Motor neuron (in vitro differentiated cells): Measurements from ENCODE around the gene PLSCR1. TPM values are rescaled to one million over a fixed set of nuclear protein-coding genes. Genes with fewer than 3 reads are reported as not detected.

Experiments used
- ATAC-seq, 8 experiments: fragments of 200-7000 bp; cut with Tn5 transposase; replicated peaks in 6 of 8; 2 replicates each; pipeline ENCODE4 v1.8.0; 2021; ENCODE audit warnings: mild to moderate bottlenecking in 8 of 8, moderate library complexity in 8 of 8
- H3K27ac ChIP-seq, 2 donors: fragments of 250-450 bp; sonication (Bioruptor Pico); 2 replicates each; pipeline ENCODE4 v1.9.0; 2021; ENCODE audit warnings: antibody characterized with exemption in 2 of 2, mild to moderate bottlenecking in 2 of 2, moderate library complexity in 1 of 2
- H3K4me1 ChIP-seq, 2 donors: fragments of 250-450 bp; sonication (Bioruptor Pico); replicated peaks in 1 of 2; 2 replicates each; pipeline ENCODE4 v1.6.1; 2021; ENCODE audit warnings: antibody characterized with exemption in 2 of 2, mild to moderate bottlenecking in 2 of 2, moderate library complexity in 1 of 2
- H3K4me3 ChIP-seq, 5 donors: fragments of 250-450 bp; sonication (Bioruptor Pico); 2 replicates each; pipeline ENCODE4 v1.9.0; 2021; ENCODE audit warnings: antibody characterized with exemption in 5 of 5, mild to moderate bottlenecking in 5 of 5, moderate library complexity in 4 of 5
- WGBS, 10 experiments: fragments of 450-650 bp; shearing (Covaris generic); methylation state at CpG; one replicate each; pipeline ENCODE4 v1.0.0; 2022; 5-methylcytosine and 5-hydroxymethylcytosine counted together
- in situ Hi-C, 9 experiments: fragments of 400-800 bp; cut with MboI; loops; one replicate each; pipeline ENCODE4 v1.15.0; 2021; ENCODE audit warnings: low sequenced_read_pairs in 9 of 9, low pct_unique_long_range_greater_than_20kb in 2 of 9; ENCODE audit not compliant: unreplicated experiment in 9 of 9
- total RNA-seq, 8 experiments: library from RNA; unstranded; fragments of 300-600 nt; gene quantifications; 2 replicates each; pipeline versions ENCODE4 v1.2.3 to v1.2.4, GENCODE V29; 2022

The PLSCR1 gene
- total RNA-seq, 8 experiments from 2014 or later, result 0.71 to 148 (median 37.1) TPM

- no peaks in the 10 kb centered on the region for H3K4me1 ChIP-seq
- H3K4me3 ChIP-seq, result no peak overlapping the region
- H3K27ac ChIP-seq, result no peak overlapping the region
- 57 to 80% (median 71%) methylated on average over 1 of the region's 1 CpG; no CpG with 5 or more reads in 7 of the 10 experiments for WGBS, 10 experiments
- in situ Hi-C loops, result loop anchor here in 1 of 9 experiments (25.0 kb wide), 1 partner anchor 350 kb away; no protein-coding TSS in a partner anchor
- ATAC-seq, result no peak
Measured at GRCh38 chr3:146561879-146562278, 17.5 kb upstream of the PLSCR1 start.

- WGBS, 10 experiments, result 29 to 100% (median 83%) methylated on average over 1 of the region's 1 CpG; no CpG with 5 or more reads in 4 of the 10 experiments
- in situ Hi-C loops, result loop anchor here in 1 of 9 experiments (25.0 kb wide), 1 partner anchor 349 kb away; no protein-coding TSS in a partner anchor
- no peak overlapping the region for H3K4me3 ChIP-seq
- no peak overlapping the region for H3K27ac ChIP-seq
- H3K4me1 ChIP-seq, result no peaks in the 10 kb centered on the region
- no peak for ATAC-seq
Measured at GRCh38 chr3:146561463-146561862, 17.1 kb upstream of the PLSCR1 start.

- in situ Hi-C loops, result loop anchor here in 1 of 9 experiments (25.0 kb wide), 1 partner anchor 348 kb away; no protein-coding TSS in a partner anchor
- 52 to 100% (median 100%) methylated on average over 1 to 2 of the region's 2 CpGs; no CpG with 5 or more reads in 3 of the 10 experiments for WGBS, 10 experiments
- no peaks in the 10 kb centered on the region for H3K4me1 ChIP-seq
- no peak overlapping the region for H3K27ac ChIP-seq
- ATAC-seq, result no peak
- no peak overlapping the region for H3K4me3 ChIP-seq
Measured at GRCh38 chr3:146560678-146561077, 16.3 kb upstream of the PLSCR1 start.

- H3K4me3 ChIP-seq, result no peak overlapping the region
- H3K4me1 ChIP-seq, result no peaks in the 10 kb centered on the region
- in situ Hi-C loops, result loop anchor here in 1 of 9 experiments (25.0 kb wide), 1 partner anchor 347 kb away; no protein-coding TSS in a partner anchor
- ATAC-seq, result no peak
- 60 to 100% (median 90%) methylated on average over 1 to 3 of the region's 3 CpGs; no CpG with 5 or more reads in 4 of the 10 experiments for WGBS, 10 experiments
- no peak overlapping the region for H3K27ac ChIP-seq
Measured at GRCh38 chr3:146559388-146559787, 15.0 kb upstream of the PLSCR1 start.

DNA sequence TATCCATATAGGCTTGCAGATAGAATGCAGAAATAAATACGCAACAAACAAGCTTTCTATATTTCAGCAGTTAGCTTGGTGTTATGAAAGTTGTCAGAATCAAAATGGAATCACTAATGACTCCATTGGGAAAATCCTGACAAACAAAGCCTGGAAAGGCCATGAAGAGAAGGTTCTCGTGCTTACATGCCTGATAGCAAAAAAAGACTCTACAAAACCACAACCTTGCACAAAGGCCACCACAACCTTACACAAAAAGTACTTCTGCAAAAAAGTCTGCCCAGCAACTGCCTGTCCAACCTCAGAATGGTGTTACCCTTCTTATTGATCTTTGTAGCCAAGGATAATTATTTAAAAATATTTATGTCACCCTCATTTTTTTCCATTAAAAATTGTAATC lies 14.4 kb upstream of the PLSCR1 start:
- Histone ChIP-seq H3K27ac (no peak overlapping the region), H3K4me3 (no peak overlapping the region), H3K4me1 (no peaks in the 10 kb centered on the region)
- 38 to 100% (median 70%) methylated on average over 1 to 2 of the region's 2 CpGs; no CpG with 5 or more reads in 1 of the 10 experiments for WGBS, 10 experiments
- in situ Hi-C loops, result loop anchor here in 1 of 9 experiments (25.0 kb wide), 1 partner anchor 346 kb away; no protein-coding TSS in a partner anchor
- ATAC-seq, result no peak

GRCh38 chr3:146557745-146558144 lies 13.3 kb upstream of the PLSCR1 start:
- ATAC-seq, result no peak
- no peak overlapping the region for H3K4me3 ChIP-seq
- no peak overlapping the region for H3K27ac ChIP-seq
- no peaks in the 10 kb centered on the region for H3K4me1 ChIP-seq
- WGBS, 10 experiments, result 27 to 93% (median 86%) methylated on average over 1 to 4 of the region's 4 CpGs
- in situ Hi-C loops, result loop anchor here in 1 of 9 experiments (25.0 kb wide), 1 partner anchor 345 kb away; no protein-coding TSS in a partner anchor

DNA sequence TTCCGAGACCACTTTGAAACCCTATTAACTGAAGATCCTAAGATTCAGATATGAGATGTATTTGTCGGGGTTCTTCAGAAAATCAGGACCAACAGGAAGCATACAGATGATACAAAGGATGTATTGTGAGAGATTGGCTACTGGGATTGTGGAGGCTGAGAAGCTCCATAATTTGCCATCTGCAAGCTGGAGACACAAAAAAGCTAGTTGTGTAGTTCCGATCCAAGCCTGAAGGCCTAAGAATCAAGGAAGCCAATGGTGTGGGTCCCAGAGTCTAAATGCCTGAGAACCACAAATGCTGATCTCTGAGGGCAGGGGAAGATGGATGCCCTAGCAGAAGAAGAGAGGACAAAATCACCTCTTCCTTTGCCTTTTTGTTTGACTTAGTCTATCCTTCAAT lies 10.9 kb upstream of the PLSCR1 start:
- in situ Hi-C loops, result loop anchor here in 1 of 9 experiments (25.0 kb wide), 1 partner anchor 343 kb away; no protein-coding TSS in a partner anchor
- ATAC-seq, result no peak
- H3K4me3 ChIP-seq, result no peak overlapping the region
- WGBS, 10 experiments, result 77 to 100% (median 100%) methylated on average over 1 to 3 of the region's 3 CpGs; no CpG with 5 or more reads in 3 of the 10 experiments
- no peaks in the 10 kb centered on the region for H3K4me1 ChIP-seq
- no peak overlapping the region for H3K27ac ChIP-seq

- Histone ChIP-seq H3K4me3 (no peak overlapping the region), H3K27ac (no peak overlapping the region), H3K4me1 (no peaks in the 10 kb centered on the region)
- WGBS, 10 experiments, result 86 to 100% (median 95%) methylated on average over 1 to 6 of the region's 7 CpGs; no CpG with 5 or more reads in 1 of the 10 experiments
- peak in 3 of 8 experiments; percentile 27 to 54 (median 52) for ATAC-seq
- in situ Hi-C loops, result loop anchor here in 1 of 9 experiments (25.0 kb wide), 1 partner anchor 342 kb away; no protein-coding TSS in a partner anchor
Measured at GRCh38 chr3:146554151-146554760, 9.8 kb upstream of the PLSCR1 start.

GRCh38 chr3:146550743-146551510 lies 6.5 kb upstream of the PLSCR1 start:
- 41 to 100% (median 86%) methylated on average over 1 to 4 of the region's 5 CpGs for WGBS, 10 experiments
- Histone ChIP-seq H3K4me3 (no peak overlapping the region), H3K4me1 (no peaks in the 10 kb centered on the region), H3K27ac (no peak overlapping the region)
- ATAC-seq, result peak in 4 of 8 experiments; percentile 31 to 86 (median 75)
- in situ Hi-C loops, result loop anchor here in 1 of 9 experiments (25.0 kb wide), 1 partner anchor 339 kb away; no protein-coding TSS in a partner anchor

- in situ Hi-C loops, result loop anchor here in 1 of 9 experiments (25.0 kb wide), 1 partner anchor 338 kb away; no protein-coding TSS in a partner anchor
Measured at GRCh38 chr3:146550070-146550615, 5.7 kb upstream of the PLSCR1 start.

GRCh38 chr3:146547235-146547835 lies 2.9 kb upstream of the PLSCR1 start:
- Histone ChIP-seq H3K27ac (no peak overlapping the region), H3K4me3 (no peak overlapping the region), H3K4me1 (peaks cover 0 to 2% of the 10 kb centered on the region in 2 donors)
- no peak for ATAC-seq
- in situ Hi-C loops, result no loop called here

More at GRCh38 chr3:146550070-146550615, 5.7 kb upstream of the PLSCR1 start:
- peak in 1 of 8 experiments; percentile 18 for ATAC-seq
- Histone ChIP-seq H3K4me3 (no peak overlapping the region), H3K4me1 (no peaks in the 10 kb centered on the region), H3K27ac (no peak overlapping the region)

- ATAC-seq, result no peak
Measured at GRCh38 chr3:146546366-146546965, 2.1 kb upstream of the PLSCR1 start.

More at GRCh38 chr3:146546366-146546965, 2.1 kb upstream of the PLSCR1 start:
- in situ Hi-C loops, result no loop called here
- Histone ChIP-seq H3K27ac (no peak overlapping the region), H3K4me3 (no peak overlapping the region), H3K4me1 (peaks cover 0 to 2% of the 10 kb centered on the region in 2 donors)
- 60 to 80% (median 67%) methylated on average over 1 of the region's 1 CpG; no CpG with 5 or more reads in 4 of the 10 experiments for WGBS, 10 experiments
